DOHH2 (cell line): ENCODE results near the gene GHR.

Source experiments
- H3F3A ChIP-seq: fragments of 200-600 bp; sonication (generic), shearing (Covaris generic); 2 replicates; pipeline ENCODE4 v1.6.0; 2016; ENCODE audit warnings: antibody characterized with exemption, mild to moderate bottlenecking; ENCODE audit not compliant: control insufficient read depth, insufficient read depth
- H3K27ac ChIP-seq: fragments of 200-600 bp; sonication (generic); 2 replicates; pipeline ENCODE4 v1.5.1; 2014; ENCODE audit warnings: low read depth, mild to moderate bottlenecking, low read length, moderate library complexity
- H3K27me3 ChIP-seq: fragments of 200-600 bp; sonication (generic); 2 replicates; pipeline ENCODE4 v1.6.1; 2014; ENCODE audit warnings: mild to moderate bottlenecking, low read length, mixed read lengths; ENCODE audit not compliant: control insufficient read depth
- H3K36me3 ChIP-seq: fragments of 200-600 bp; sonication (generic); 2 replicates; pipeline ENCODE4 v1.6.1; 2014; ENCODE audit warnings: mild to moderate bottlenecking, low read length, moderate library complexity, mixed read lengths; ENCODE audit not compliant: control insufficient read depth
- H3K4me1 ChIP-seq: fragments of 200-600 bp; sonication (generic); 2 replicates; pipeline ENCODE4 v1.6.1; 2014; ENCODE audit warnings: mild to moderate bottlenecking, low read length, mixed read lengths; ENCODE audit not compliant: control insufficient read depth
- H3K4me2 ChIP-seq: fragments of 200-600 bp; sonication (generic); 2 replicates; pipeline ENCODE4 v1.6.0; 2014; ENCODE audit warnings: mild to moderate bottlenecking, low read length, moderate library complexity
- H3K4me3 ChIP-seq: fragments of 200-600 bp; sonication (generic); 2 replicates; pipeline ENCODE4 v1.5.1; 2014; ENCODE audit warnings: mild to moderate bottlenecking, low read length, mixed read lengths
- H3K79me2 ChIP-seq: fragments of 200-600 bp; sonication (generic); 2 replicates; pipeline ENCODE4 v1.6.1; 2014; ENCODE audit warnings: mild to moderate bottlenecking, low read length, mixed read lengths; ENCODE audit not compliant: control insufficient read depth
- H3K9me2 ChIP-seq: fragments of 200-600 bp; sonication (generic); replicated peaks from 2 replicates; pipeline ENCODE4 v1.6.1; 2014; ENCODE audit warnings: mild to moderate bottlenecking, low read length, mixed read lengths; ENCODE audit not compliant: control insufficient read depth
- H3K9me3 ChIP-seq: fragments of 200-600 bp; sonication (generic); 2 replicates; pipeline ENCODE4 v1.6.1; 2014; ENCODE audit warnings: antibody characterized with exemption, low read length, mixed read lengths; ENCODE audit not compliant: control insufficient read depth, insufficient read depth
- H4K20me1 ChIP-seq: fragments of 200-600 bp; sonication (generic); 2 replicates; pipeline ENCODE4 v1.6.0; 2014; ENCODE audit warnings: low read depth, mild to moderate bottlenecking, antibody characterized with exemption, low read length, moderate library complexity; ENCODE audit not compliant: control insufficient read depth, insufficient read depth
- EZH2phosphoT487 ChIP-seq: fragments of 200-600 bp; sonication (generic); IDR thresholded peaks from 2 replicates; pipeline ENCODE4 v1.6.1; 2017; ENCODE audit warnings: borderline replicate concordance, mild to moderate bottlenecking, antibody characterized with exemption, low read length, moderate library complexity, mixed read lengths
- TF ChIP-seq, protein P1 (sequence below): fragments of 200-600 bp; sonication (generic); IDR thresholded peaks from one replicate; pipeline ENCODE4 v1.5.1; 2014; ENCODE audit warnings: antibody characterized with exemption, mild to moderate bottlenecking, low read depth, low read length; ENCODE audit not compliant: poor library complexity, severe bottlenecking

GHR gene

GRCh38 chr5:42520203-42520602 lies 97.0 kb downstream of the GHR start:
- H3K36me3 ChIP-seq, result no peaks in the 10 kb centered on the region
- no peak overlapping the region for H3K4me2 ChIP-seq
- H3K27ac ChIP-seq, result no peak overlapping the region
- no peaks in the 10 kb centered on the region for H3K79me2 ChIP-seq
- no peaks in the 10 kb centered on the region for H3F3A ChIP-seq
- TF ChIP-seq, protein P1, sequence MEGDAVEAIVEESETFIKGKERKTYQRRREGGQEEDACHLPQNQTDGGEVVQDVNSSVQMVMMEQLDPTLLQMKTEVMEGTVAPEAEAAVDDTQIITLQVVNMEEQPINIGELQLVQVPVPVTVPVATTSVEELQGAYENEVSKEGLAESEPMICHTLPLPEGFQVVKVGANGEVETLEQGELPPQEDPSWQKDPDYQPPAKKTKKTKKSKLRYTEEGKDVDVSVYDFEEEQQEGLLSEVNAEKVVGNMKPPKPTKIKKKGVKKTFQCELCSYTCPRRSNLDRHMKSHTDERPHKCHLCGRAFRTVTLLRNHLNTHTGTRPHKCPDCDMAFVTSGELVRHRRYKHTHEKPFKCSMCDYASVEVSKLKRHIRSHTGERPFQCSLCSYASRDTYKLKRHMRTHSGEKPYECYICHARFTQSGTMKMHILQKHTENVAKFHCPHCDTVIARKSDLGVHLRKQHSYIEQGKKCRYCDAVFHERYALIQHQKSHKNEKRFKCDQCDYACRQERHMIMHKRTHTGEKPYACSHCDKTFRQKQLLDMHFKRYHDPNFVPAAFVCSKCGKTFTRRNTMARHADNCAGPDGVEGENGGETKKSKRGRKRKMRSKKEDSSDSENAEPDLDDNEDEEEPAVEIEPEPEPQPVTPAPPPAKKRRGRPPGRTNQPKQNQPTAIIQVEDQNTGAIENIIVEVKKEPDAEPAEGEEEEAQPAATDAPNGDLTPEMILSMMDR, result no peak
- no peak for TF ChIP-seq EZH2phosphoT487
- H3K4me1 ChIP-seq, result no peaks in the 10 kb centered on the region
- no peak overlapping the region for H3K4me3 ChIP-seq
- H3K9me3 ChIP-seq, result no peaks in the 10 kb centered on the region
- no peaks in the 10 kb centered on the region for H4K20me1 ChIP-seq
- no peaks in the 10 kb centered on the region for H3K9me2 ChIP-seq
- H3K27me3 ChIP-seq, result no peaks in the 10 kb centered on the region; the same call in none of the 2 replicates

DNA sequence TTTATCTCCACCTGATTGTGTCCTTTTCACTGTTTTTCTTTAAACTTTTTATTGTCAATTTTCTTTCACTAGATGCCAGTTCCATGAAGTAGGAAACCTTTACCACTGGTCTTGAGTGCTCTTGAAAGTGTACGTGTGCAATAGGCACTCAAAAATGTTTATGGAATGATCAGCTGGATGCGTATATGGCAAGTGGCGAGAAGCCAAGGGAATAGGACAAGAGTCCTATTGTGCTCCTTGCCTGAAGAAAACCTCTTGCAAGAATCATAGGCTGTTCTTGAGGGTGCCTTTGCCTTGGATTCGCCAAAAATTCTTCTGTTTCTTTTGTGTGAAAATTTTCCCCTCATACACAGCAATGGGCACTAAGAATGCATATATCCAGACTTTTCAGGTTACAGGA lies 97.7 kb downstream of the GHR start:
- Histone ChIP-seq H3K4me1 (no peaks in the 10 kb centered on the region), H3K9me3 (no peaks in the 10 kb centered on the region), H3K9me2 (no peaks in the 10 kb centered on the region), H3K36me3 (no peaks in the 10 kb centered on the region), H3K27me3 (no peaks in the 10 kb centered on the region; the same call in none of the 2 replicates), H3K4me3 (no peak overlapping the region), H3F3A (no peaks in the 10 kb centered on the region), H3K79me2 (no peaks in the 10 kb centered on the region), H3K27ac (no peak overlapping the region), H3K4me2 (no peak overlapping the region), H4K20me1 (no peaks in the 10 kb centered on the region)
- TF ChIP-seq, protein P1, result no peak
- no peak for TF ChIP-seq EZH2phosphoT487

DNA sequence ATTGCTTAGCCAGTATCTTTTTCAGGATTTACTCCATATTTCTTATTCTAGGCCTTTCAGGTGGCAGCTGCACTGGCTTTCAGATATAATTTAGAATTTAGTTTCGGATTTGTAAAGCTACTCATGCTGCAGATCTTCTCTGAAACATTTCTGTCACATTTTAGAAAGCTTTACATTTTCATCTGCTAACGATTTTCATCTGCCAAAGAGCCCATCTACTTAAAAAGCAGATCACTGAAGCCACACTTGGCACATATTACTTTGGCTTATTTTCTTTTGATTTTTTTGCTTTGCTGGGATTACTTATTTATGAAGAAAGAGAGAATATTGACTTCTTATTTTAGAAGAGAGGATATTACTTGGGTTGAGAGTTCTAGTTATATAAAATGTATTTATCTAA lies 98.2 kb downstream of the GHR start:
- no peaks in the 10 kb centered on the region for H3K79me2 ChIP-seq
- no peaks in the 10 kb centered on the region for H4K20me1 ChIP-seq
- H3K4me2 ChIP-seq, result no peak overlapping the region
- H3K36me3 ChIP-seq, result no peaks in the 10 kb centered on the region
- H3K9me2 ChIP-seq, result no peaks in the 10 kb centered on the region
- H3F3A ChIP-seq, result no peaks in the 10 kb centered on the region
- TF ChIP-seq, protein P1, result no peak
- TF ChIP-seq EZH2phosphoT487, result no peak
- H3K27ac ChIP-seq, result no peak overlapping the region
- H3K9me3 ChIP-seq, result no peaks in the 10 kb centered on the region
- no peaks in the 10 kb centered on the region for H3K4me1 ChIP-seq
- H3K4me3 ChIP-seq, result no peak overlapping the region
- no peaks in the 10 kb centered on the region; the same call in none of the 2 replicates for H3K27me3 ChIP-seq
